Right lobe of liver (tissue), 6 donors: ENCODE results near the gene CYB5R3. TPM values are rescaled to one million over a fixed set of nuclear protein-coding genes. Genes with fewer than 3 reads are reported as not detected.
A peak's percentile ranks its signal among the peaks of the same experiment; 100 is the strongest.
"Not testable (repeated sequence)": the region's sequence is repeated elsewhere in the genome, so short reads cannot be mapped to it uniquely, and the experiment has no call there.

ENCODE experiments used
- ATAC-seq, 4 donors: fragments of 200-7000 bp; cut with Tn5 transposase; one replicate each; pipeline ENCODE4 v1.9.1; 2020; ENCODE audit warnings: mild to moderate bottlenecking in 4 of 4, moderate library complexity in 4 of 4
- DNase-seq, 3 donors: peaks; one replicate each; pipeline ENCODE4 v3.0.0-alpha.2; 2020
- H3K27ac ChIP-seq, 3 donors: fragments of 200-600 bp; one replicate each; pipeline ENCODE4 v1.8.0; 2022
- H3K27me3 ChIP-seq, 2 donors: fragments of 200-600 bp; one replicate each; pipeline ENCODE4 v1.8.0; 2022
- H3K36me3 ChIP-seq, 4 donors: fragments of 200-600 bp; sonication (generic) in 1 of 4; one replicate each; pipeline versions ENCODE4 v1.5.1 to v1.8.0; 2017 to 2022; ENCODE audit warnings: control low read depth in 1 of 4
- H3K4me1 ChIP-seq, 4 donors: fragments of 200-600 bp; sonication (generic) in 1 of 4; one replicate each; pipeline versions ENCODE4 v1.5.1 to v1.8.0; 2017 to 2022; ENCODE audit warnings: control low read depth in 1 of 4
- H3K4me3 ChIP-seq, 3 donors: fragments of 200-600 bp; one replicate each; pipeline ENCODE4 v1.8.0; 2022
- H3K9me3 ChIP-seq, 4 donors: fragments of 200-600 bp; sonication (generic) in 1 of 4; one replicate each; pipeline versions ENCODE4 v1.5.1 to v1.8.0; 2017 to 2022; ENCODE audit warnings: control low read depth in 1 of 4
- CTCF ChIP-seq, 4 donors: fragments of 200-600 bp in 3 of 4; fragments of 450-650 bp in 1 of 4; IDR thresholded peaks; one replicate each; pipeline versions ENCODE4 v1.5.1 to v1.8.0; 2016 to 2022; ENCODE audit warnings: antibody characterized with exemption in 4 of 4, mild to moderate bottlenecking in 2 of 4
- POLR2A ChIP-seq: fragments of 450-650 bp; IDR thresholded peaks from one replicate; pipeline ENCODE4 v1.6.1; 2017; ENCODE audit warnings: antibody characterized with exemption, mild to moderate bottlenecking
- WGBS: methylation state at CpG from one replicate; pipeline ENCODE4 v1.1.6; 2018; ENCODE audit warnings: low coverage, low lambda C conversion rate; ENCODE audit not compliant: insufficient coverage; ENCODE audit errors: missing lambda C conversion rate; 5-methylcytosine and 5-hydroxymethylcytosine counted together
- intact Hi-C, 2 donors: fragments of 100-400 bp; cut with DNase I; formaldehyde crosslinking; loops; one replicate each; pipeline versions ENCODE4 v1.11.2 to v1.14.1; 2022
- total RNA-seq, 6 experiments: library from RNA; depleted of rRNA in 2 of 6; stranded (reverse); fragments of >200 nt in 2 of 6; fragmentation: NEBNext Ultra II Directional in 3 of 6; extraction: Animal tissue kit (Norgen Biotek cat#: 25700) in 3 of 6; gene quantifications; one replicate each; pipeline versions ENCODE4 v1.1.0 to v1.2.4, GENCODE V29; 2016 to 2023
- donor health status: DM: no; HTN: yes; CAD: no.
- donor health status: DM: no; HTN: no; CAD: no.
- donor health status: DM: no; HTN: no; CAD: no.
- donor health status: DM: no; HTN: yes; CAD: no.
- donor health status: DM: no; HTN: yes; CAD: no.

The CYB5R3 gene
- total RNA-seq, 6 experiments from 2014 or later, result 146 to 211 (median 170) TPM

- 71% methylated on average over 2 of the region's 8 CpGs for WGBS
- Histone ChIP-seq H3K4me1 (peaks cover 0 to 27% (median 11%) of the 10 kb centered on the region in 4 donors), H3K27ac (no peak overlapping the region), H3K27me3 (no peaks in the 10 kb centered on the region), H3K4me3 (no peak overlapping the region), H3K36me3 (no peaks in the 10 kb centered on the region), H3K9me3 (no peaks in the 10 kb centered on the region)
- DNase-seq (no peak), ATAC-seq (no peak)
- no peak for TF ChIP-seq POLR2A
- intact Hi-C loops, result no loop called here
These were observed 34.5 kb upstream of the CYB5R3 start for GRCh38 chr22:42683578-42684283.

- Histone ChIP-seq H3K4me3 (no peak overlapping the region), H3K27me3 (no peaks in the 10 kb centered on the region), H3K27ac (no peak overlapping the region), H3K4me1 (peaks cover 0 to 20% (median 3%) of the 10 kb centered on the region in 4 donors), H3K9me3 (no peaks in the 10 kb centered on the region), H3K36me3 (no peaks in the 10 kb centered on the region)
- intact Hi-C loops, result no loop called here
- ATAC-seq (peak; percentile 40 to 62 (median 54)), DNase-seq (no peak)
- 25% methylated on average over 4 of the region's 10 CpGs for WGBS
- TF ChIP-seq POLR2A, result no peak
- TF ChIP-seq CTCF (IDR thresholded peaks at IDR 0.05), result no peak
These were observed 33.1 kb upstream of the CYB5R3 start for GRCh38 chr22:42682113-42682851.

- Histone ChIP-seq H3K9me3 (no peaks in the 10 kb centered on the region), H3K27ac (no peak overlapping the region), H3K27me3 (no peaks in the 10 kb centered on the region), H3K4me1 (peaks cover 0 to 20% (median 3%) of the 10 kb centered on the region in 4 donors), H3K4me3 (no peak overlapping the region), H3K36me3 (no peaks in the 10 kb centered on the region)
- no peak for TF ChIP-seq CTCF (IDR thresholded peaks at IDR 0.05)
- TF ChIP-seq POLR2A, result no peak
- DNase-seq (no peak), ATAC-seq (peak in 3 of 4 donors; percentile 43 to 75 (median 71))
- 75% methylated on average over 6 of the region's 8 CpGs for WGBS
- intact Hi-C loops, result no loop called here
These were observed 31.5 kb upstream of the CYB5R3 start for GRCh38 chr22:42680648-42681047.

- ATAC-seq (no peak), DNase-seq (no peak)
- Histone ChIP-seq H3K4me1 (peaks cover 0 to 20% (median 3%) of the 10 kb centered on the region in 4 donors), H3K9me3 (no peaks in the 10 kb centered on the region), H3K36me3 (no peaks in the 10 kb centered on the region), H3K27me3 (no peaks in the 10 kb centered on the region), H3K4me3 (no peak overlapping the region), H3K27ac (no peak overlapping the region)
- intact Hi-C loops, result no loop called here
- no peak for TF ChIP-seq POLR2A
- TF ChIP-seq CTCF (IDR thresholded peaks at IDR 0.05), result no peak
- 84% methylated on average over 4 of the region's 4 CpGs for WGBS
These were observed 30.5 kb upstream of the CYB5R3 start for GRCh38 chr22:42679691-42680090.

GRCh38 chr22:42678894-42679293 is 29.7 kb upstream of the CYB5R3 start:
- no peaks in the 10 kb centered on the region for H3K27me3 ChIP-seq
- WGBS, result no CpG with 5 or more reads among the region's 1 CpG
- H3K36me3 ChIP-seq, result no peaks in the 10 kb centered on the region
- intact Hi-C loops, result no loop called here
- ATAC-seq, result no peak
- H3K9me3 ChIP-seq, result no peaks in the 10 kb centered on the region
- TF ChIP-seq CTCF (IDR thresholded peaks at IDR 0.05), result no peak
- H3K4me1 ChIP-seq, result peaks cover 0 to 21% (median 6%) of the 10 kb centered on the region in 4 donors
- no peak overlapping the region for H3K27ac ChIP-seq
- no peak for DNase-seq
- no peak overlapping the region for H3K4me3 ChIP-seq

GRCh38 chr22:42677936-42678335 is 28.7 kb upstream of the CYB5R3 start:
- H3K4me3 ChIP-seq, H3K9me3 ChIP-seq, H3K27me3 ChIP-seq, DNase-seq, H3K27ac ChIP-seq, ATAC-seq, intact Hi-C loops, H3K36me3 ChIP-seq: not testable (repeated sequence)
- WGBS, result 73% methylated on average over 4 of the region's 4 CpGs
- peaks cover 0 to 24% (median 8%) of the 10 kb centered on the region in 4 donors for H3K4me1 ChIP-seq
